ENCODE results near the gene ZSWIM8.

DNA sequence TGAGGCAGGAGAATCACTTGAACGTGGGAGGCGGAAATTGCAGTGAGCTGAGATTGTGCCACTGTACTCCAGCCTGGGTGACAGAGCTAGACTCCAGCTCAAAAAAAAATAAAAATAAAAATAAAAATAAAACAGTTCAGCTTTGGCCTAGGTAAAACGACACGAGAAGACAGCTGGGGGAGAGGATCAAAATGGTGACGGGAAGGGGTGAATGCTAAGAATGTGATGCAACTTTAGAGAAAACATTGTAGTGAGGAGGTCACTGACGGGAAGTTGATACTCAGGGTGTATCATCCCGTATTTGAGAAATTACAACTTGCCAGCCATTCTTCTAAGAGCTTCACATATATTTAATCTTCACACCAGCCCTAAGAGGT, 24.9 kb downstream of the ZSWIM8 start:
- TF ChIP-seq, protein P1, sequence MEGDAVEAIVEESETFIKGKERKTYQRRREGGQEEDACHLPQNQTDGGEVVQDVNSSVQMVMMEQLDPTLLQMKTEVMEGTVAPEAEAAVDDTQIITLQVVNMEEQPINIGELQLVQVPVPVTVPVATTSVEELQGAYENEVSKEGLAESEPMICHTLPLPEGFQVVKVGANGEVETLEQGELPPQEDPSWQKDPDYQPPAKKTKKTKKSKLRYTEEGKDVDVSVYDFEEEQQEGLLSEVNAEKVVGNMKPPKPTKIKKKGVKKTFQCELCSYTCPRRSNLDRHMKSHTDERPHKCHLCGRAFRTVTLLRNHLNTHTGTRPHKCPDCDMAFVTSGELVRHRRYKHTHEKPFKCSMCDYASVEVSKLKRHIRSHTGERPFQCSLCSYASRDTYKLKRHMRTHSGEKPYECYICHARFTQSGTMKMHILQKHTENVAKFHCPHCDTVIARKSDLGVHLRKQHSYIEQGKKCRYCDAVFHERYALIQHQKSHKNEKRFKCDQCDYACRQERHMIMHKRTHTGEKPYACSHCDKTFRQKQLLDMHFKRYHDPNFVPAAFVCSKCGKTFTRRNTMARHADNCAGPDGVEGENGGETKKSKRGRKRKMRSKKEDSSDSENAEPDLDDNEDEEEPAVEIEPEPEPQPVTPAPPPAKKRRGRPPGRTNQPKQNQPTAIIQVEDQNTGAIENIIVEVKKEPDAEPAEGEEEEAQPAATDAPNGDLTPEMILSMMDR (IDR thresholded peaks at IDR 0.05; ENCODE audit: extremely low read depth in 1 of 2, insufficient read depth in 1 of 2, low read depth in 1 of 2, low read length in 2 of 2): no peak
- no peak for TF ChIP-seq POLR2AphosphoS5 (IDR thresholded peaks at IDR 0.05; ENCODE audit: insufficient read depth, low read depth, low read length)
- no peak for TF ChIP-seq POLR2A (IDR thresholded peaks at IDR 0.05; ENCODE audit: low read depth, low read length)
- no peak for TF ChIP-seq EZH2 (IDR thresholded peaks at IDR 0.05; ENCODE audit: borderline replicate concordance, low read depth, low read length, severe bottlenecking)
- TF ChIP-seq, protein P2, sequence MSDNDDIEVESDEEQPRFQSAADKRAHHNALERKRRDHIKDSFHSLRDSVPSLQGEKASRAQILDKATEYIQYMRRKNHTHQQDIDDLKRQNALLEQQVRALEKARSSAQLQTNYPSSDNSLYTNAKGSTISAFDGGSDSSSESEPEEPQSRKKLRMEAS (IDR thresholded peaks at IDR 0.05; ENCODE audit: insufficient read depth, insufficient read length): no peak
- no peak for TF ChIP-seq MYC (IDR thresholded peaks at IDR 0.05; ENCODE audit: low read depth, low read length)
- no peak for TF ChIP-seq FOS (IDR thresholded peaks at IDR 0.05; ENCODE audit: borderline replicate concordance, insufficient read depth, low read length)
